Measurements from ENCODE around the gene CCDC60.

The CCDC60 gene

DNA sequence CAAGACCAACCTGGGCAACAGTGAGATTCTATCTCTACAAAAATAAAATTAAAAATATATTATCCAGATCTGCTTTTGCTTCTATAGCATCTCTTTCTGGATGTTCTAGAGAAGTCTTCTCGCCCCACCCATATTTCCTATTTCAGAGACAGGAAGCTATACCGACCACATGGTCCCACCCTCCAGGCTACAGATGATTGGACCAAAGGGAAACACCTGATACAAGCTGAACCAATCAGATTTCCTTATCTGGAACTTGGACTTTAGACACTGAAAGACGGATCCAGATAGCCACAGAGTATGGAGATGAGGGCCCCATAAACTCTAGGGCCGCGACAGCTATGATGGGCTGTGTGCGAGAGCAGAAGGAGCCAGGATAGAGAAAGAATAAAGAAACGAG lies 48.7 kb downstream of the CCDC60 start:
- TF ChIP-seq, protein P1, sequence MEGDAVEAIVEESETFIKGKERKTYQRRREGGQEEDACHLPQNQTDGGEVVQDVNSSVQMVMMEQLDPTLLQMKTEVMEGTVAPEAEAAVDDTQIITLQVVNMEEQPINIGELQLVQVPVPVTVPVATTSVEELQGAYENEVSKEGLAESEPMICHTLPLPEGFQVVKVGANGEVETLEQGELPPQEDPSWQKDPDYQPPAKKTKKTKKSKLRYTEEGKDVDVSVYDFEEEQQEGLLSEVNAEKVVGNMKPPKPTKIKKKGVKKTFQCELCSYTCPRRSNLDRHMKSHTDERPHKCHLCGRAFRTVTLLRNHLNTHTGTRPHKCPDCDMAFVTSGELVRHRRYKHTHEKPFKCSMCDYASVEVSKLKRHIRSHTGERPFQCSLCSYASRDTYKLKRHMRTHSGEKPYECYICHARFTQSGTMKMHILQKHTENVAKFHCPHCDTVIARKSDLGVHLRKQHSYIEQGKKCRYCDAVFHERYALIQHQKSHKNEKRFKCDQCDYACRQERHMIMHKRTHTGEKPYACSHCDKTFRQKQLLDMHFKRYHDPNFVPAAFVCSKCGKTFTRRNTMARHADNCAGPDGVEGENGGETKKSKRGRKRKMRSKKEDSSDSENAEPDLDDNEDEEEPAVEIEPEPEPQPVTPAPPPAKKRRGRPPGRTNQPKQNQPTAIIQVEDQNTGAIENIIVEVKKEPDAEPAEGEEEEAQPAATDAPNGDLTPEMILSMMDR (IDR thresholded peaks at IDR 0.05; ENCODE audit: borderline replicate concordance, insufficient read depth, low read depth, low read length), result no peak
- no peak overlapping the region for H3K4me3 ChIP-seq (ENCODE audit: low read depth, low read length)

DNA sequence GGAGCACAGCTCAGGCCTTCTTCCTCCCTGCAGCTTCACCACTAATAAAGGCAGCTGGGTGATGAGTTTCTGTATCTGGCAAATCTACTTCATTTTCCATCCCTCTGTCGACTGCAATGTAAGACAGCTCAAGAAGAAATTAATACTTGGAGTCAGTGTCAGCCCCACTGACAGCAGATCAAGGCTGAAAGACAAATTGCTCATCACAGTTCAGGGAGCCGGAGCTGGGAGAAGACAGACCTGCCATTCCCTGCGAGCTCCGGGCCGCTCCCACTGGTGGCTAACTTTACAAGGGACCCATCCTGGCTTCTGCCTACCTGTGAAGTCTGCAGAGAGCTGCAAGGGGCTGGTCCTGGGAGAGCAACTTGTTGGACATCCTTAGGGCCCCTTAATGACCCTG lies 49.8 kb downstream of the CCDC60 start:
- H3K4me3 ChIP-seq (ENCODE audit: low read depth, low read length), result no peak overlapping the region
- TF ChIP-seq, protein P1 (IDR thresholded peaks at IDR 0.05; ENCODE audit: borderline replicate concordance, insufficient read depth, low read depth, low read length), result no peak

DNA sequence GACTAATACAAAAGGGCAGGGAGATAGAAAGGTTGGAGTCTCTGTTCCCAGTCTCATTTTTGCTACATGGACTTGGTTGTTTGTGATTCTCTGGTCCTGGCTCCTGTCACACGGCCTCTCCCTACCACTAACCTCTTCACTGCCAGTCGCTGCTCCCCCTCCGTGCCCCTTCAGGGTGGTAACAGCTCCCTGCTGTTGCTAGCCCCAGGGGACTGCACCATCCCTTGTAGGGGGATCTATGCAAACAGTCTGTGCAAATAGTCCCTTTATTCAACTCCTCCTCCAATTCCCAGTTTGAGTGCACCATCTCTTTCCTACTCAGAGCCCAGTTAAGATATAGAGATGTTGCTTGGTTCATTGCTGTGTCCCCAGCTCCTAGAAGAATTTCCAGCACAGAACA lies 51.1 kb downstream of the CCDC60 start:
- H3K4me3 ChIP-seq (ENCODE audit: low read depth, low read length), result no peak overlapping the region
- TF ChIP-seq, protein P1 (IDR thresholded peaks at IDR 0.05; ENCODE audit: borderline replicate concordance, insufficient read depth, low read depth, low read length), result no peak

DNA sequence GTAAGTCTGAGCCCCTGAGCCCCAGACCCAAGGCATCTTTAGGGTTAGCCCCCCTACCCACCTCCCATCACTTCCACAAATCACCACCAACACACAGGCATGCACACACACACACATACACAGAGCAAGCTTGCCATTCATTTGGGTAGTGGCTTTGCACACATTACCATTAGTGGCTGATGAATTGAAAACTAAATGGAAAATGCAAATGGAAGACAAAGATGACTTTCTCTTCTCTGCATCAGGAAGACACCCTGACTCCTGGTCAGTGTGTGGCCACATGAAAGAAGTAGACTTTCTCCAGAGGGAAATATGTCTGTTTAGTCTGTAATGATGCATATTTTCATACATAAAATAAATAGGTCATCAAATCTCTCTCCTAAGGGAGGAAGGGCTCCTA lies 55.2 kb downstream of the CCDC60 start:
- no peak overlapping the region for H3K4me3 ChIP-seq (ENCODE audit: low read depth, low read length)
- TF ChIP-seq, protein P1 (IDR thresholded peaks at IDR 0.05; ENCODE audit: borderline replicate concordance, insufficient read depth, low read depth, low read length), result no peak

DNA sequence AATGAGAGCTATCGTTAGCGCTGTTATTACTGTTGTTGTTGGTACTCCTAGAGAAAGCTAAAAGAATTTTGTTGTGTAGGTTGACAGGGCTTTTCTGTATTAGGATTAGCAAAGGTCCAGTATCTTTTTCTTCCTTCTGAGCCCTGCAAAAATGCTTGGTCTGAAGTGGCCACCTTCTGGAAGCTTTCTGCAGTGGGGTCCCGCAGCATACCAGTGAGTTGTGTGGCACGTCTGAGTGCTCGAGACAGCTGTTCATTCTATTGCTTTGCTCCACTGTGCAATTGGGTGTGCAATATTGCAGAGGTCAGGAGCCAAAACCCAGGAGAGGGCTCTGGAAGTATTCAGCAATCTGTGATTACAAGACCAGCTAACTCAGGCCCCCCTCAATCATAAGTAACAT lies 57.1 kb downstream of the CCDC60 start:
- TF ChIP-seq, protein P1 (IDR thresholded peaks at IDR 0.05; ENCODE audit: borderline replicate concordance, insufficient read depth, low read depth, low read length), result no peak
- no peak overlapping the region for H3K4me3 ChIP-seq (ENCODE audit: low read depth, low read length)

DNA sequence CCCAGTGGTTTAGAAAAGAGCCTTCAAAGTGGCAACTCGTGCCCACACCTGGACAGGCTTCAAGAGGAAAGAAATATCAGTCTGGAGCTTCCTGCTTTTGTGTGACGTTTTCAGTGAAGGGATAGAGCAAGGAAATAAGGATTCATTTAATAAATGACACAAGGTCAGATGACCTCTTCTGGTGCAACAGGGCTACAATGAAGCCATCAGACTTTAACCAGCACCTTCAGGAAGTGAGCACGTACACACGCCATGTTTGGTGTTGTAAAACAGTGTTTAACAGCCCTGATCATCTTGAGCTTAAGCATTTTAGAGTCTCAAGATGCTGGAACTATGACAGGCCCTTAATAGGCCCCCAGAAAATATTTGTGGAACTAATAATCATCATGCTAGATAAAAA lies 59.1 kb downstream of the CCDC60 start:
- TF ChIP-seq, protein P1 (IDR thresholded peaks at IDR 0.05; ENCODE audit: borderline replicate concordance, insufficient read depth, low read depth, low read length), result no peak
- H3K4me3 ChIP-seq (ENCODE audit: low read depth, low read length), result no peak overlapping the region

DNA sequence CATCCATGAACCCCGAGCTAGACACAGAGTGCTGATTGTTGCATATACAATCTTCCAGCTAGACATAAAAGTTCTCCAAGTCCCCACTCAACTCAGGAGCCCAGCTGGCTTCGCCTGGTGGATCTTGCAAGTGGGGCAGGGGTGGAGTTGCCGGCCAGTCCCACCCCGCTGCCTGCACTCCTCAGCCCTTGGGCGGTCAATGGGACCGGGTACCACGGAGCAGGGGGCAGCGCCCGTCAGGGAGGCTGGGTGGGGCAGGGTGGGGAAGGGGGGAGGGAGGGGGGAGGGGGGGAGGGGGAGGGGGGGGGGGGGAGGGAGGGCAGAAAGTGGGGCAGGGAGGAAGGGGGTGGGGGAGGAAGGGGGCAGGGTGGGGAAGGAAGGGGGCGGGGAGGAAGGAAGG lies 63.0 kb downstream of the CCDC60 start:
- no peak overlapping the region for H3K4me3 ChIP-seq (ENCODE audit: low read depth, low read length)
- TF ChIP-seq, protein P1 (IDR thresholded peaks at IDR 0.05; ENCODE audit: borderline replicate concordance, insufficient read depth, low read depth, low read length), result no peak

Measured in GM12875 (cell line).